Germinal center (tissue), 1 donor: ENCODE results near the gene SLC13A3.
A peak's percentile ranks its signal among the peaks of the same experiment; 100 is the strongest.

Source experiments
- DNase-seq: peaks from one replicate; pipeline ENCODE4 v3.0.0; 2012; ENCODE audit warnings: mixed read lengths, low spot score

SLC13A3 gene

GRCh38 chr20:46578745-46579144 is 72.5 kb downstream of the SLC13A3 start:
- DNase-seq: no peak

- DNase-seq: no peak
Measured at GRCh38 chr20:46576774-46577395, 74.4 kb downstream of the SLC13A3 start.

GRCh38 chr20:46575937-46576461 is 75.3 kb downstream of the SLC13A3 start:
- DNase-seq: no peak

- no peak for DNase-seq
Measured at GRCh38 chr20:46575394-46575793, 75.9 kb downstream of the SLC13A3 start.

- no peak for DNase-seq
Measured at GRCh38 chr20:46573788-46574584, 77.3 kb downstream of the SLC13A3 start.

- DNase-seq: no peak
Measured at GRCh38 chr20:46573234-46573633, 78.0 kb downstream of the SLC13A3 start.

- DNase-seq: no peak
Measured at GRCh38 chr20:46572790-46573189, 78.5 kb downstream of the SLC13A3 start.

GRCh38 chr20:46572153-46572552 is 79.1 kb downstream of the SLC13A3 start:
- DNase-seq: no peak

GRCh38 chr20:46571418-46571817 is 79.8 kb downstream of the SLC13A3 start:
- no peak for DNase-seq

GRCh38 chr20:46570956-46571355 is 80.3 kb downstream of the SLC13A3 start:
- no peak for DNase-seq

- DNase-seq: no peak
Measured at GRCh38 chr20:46569961-46570360, 81.3 kb downstream of the SLC13A3 start.

- DNase-seq: no peak
Measured at GRCh38 chr20:46568570-46569129, 82.6 kb downstream of the SLC13A3 start.

- no peak for DNase-seq
Measured at GRCh38 chr20:46566125-46566524, 85.1 kb downstream of the SLC13A3 start.

- DNase-seq: no peak
Measured at GRCh38 chr20:46564241-46564957, 86.9 kb downstream of the SLC13A3 start.

- DNase-seq: no peak
Measured at GRCh38 chr20:46563860-46564221, 87.4 kb downstream of the SLC13A3 start.

- DNase-seq: no peak
Measured at GRCh38 chr20:46563170-46563859, 87.9 kb downstream of the SLC13A3 start.

- peak; percentile 82 for DNase-seq
Measured at GRCh38 chr20:46562373-46563169, 88.7 kb downstream of the SLC13A3 start.

GRCh38 chr20:46562009-46562372 is 89.3 kb downstream of the SLC13A3 start:
- DNase-seq: no peak

- no peak for DNase-seq
Measured at GRCh38 chr20:46559685-46560440, 91.4 kb downstream of the SLC13A3 start.

GRCh38 chr20:46559001-46559400 is 92.3 kb downstream of the SLC13A3 start:
- no peak for DNase-seq
